HEK293 (cell line): ENCODE results near the gene DCAF15.
A peak's percentile ranks its signal among the peaks of the same experiment; 100 is the strongest.

ENCODE experiments used
- CTCF ChIA-PET: fragments of 350-600 bp; formaldehyde crosslinking; extraction: SDS; loops from one replicate; lab custom pipeline; 2021; ENCODE audit warnings: antibody characterized with exemption; lab: Yijun Ruan, JAX
- POLR2A ChIA-PET: fragments of 300-600 bp; formaldehyde crosslinking; extraction: SDS; loops from one replicate; lab custom pipeline; 2020; ENCODE audit warnings: antibody characterized with exemption, inconsistent platforms; lab: Yijun Ruan, JAX
- H3K27ac ChIP-seq: fragments of 200-500 bp; sonication (Bioruptor generic); 2 replicates; pipeline ENCODE4 v1.5.1; 2014; ENCODE audit warnings: low read depth, low read length, control low read depth, inconsistent platforms; ENCODE audit errors: extremely low read depth
- H3K36me3 ChIP-seq, 2 experiments: fragments of 200-500 bp in 1 of 2; sonication (Bioruptor generic) in 1 of 2; 1 replicate in 1 of 2; 2 replicates in 1 of 2; pipeline ENCODE4 v1.5.1; 2014 to 2017; ENCODE audit warnings: inconsistent platforms in 2 of 2, low read length in 2 of 2; ENCODE audit not compliant: control insufficient read depth in 2 of 2, insufficient read depth in 1 of 2
- H3K4me1 ChIP-seq: fragments of 200-500 bp; sonication (Bioruptor generic); 2 replicates; pipeline ENCODE4 v1.5.1; 2014; ENCODE audit warnings: mild to moderate bottlenecking, low read length, inconsistent platforms; ENCODE audit not compliant: control insufficient read depth, insufficient read depth
- H3K4me3 ChIP-seq: 2 replicates; pipeline ENCODE4 v1.5.1; 2011; ENCODE audit warnings: low read depth, mild to moderate bottlenecking, control low read depth, low read length, moderate library complexity
- H3K9me3 ChIP-seq: fragments of 200-500 bp; sonication (Bioruptor generic); 2 replicates; pipeline ENCODE4 v1.5.1; 2014; ENCODE audit warnings: low read depth, low read length, inconsistent platforms; ENCODE audit not compliant: control insufficient read depth, insufficient read depth
- KLF1 ChIP-seq: fragments of 450-650 bp; formaldehyde crosslinking; IDR thresholded peaks from 2 replicates; pipeline ENCODE4 v1.5.1; 2016; ENCODE audit warnings: missing biosample characterization, missing genetic modification characterization
- MYNN ChIP-seq: fragments of 450-650 bp; formaldehyde crosslinking; IDR thresholded peaks from 2 replicates; pipeline ENCODE4 v1.5.1; 2016; ENCODE audit warnings: missing biosample characterization, missing genetic modification characterization, borderline replicate concordance
- PRDM1 ChIP-seq: fragments of 450-650 bp; formaldehyde crosslinking; IDR thresholded peaks from 2 replicates; pipeline ENCODE4; 2016; ENCODE audit warnings: missing biosample characterization, missing genetic modification characterization
- SCRT1 ChIP-seq: fragments of 450-650 bp; formaldehyde crosslinking; IDR thresholded peaks from 2 replicates; pipeline ENCODE4 v1.5.1; 2016; ENCODE audit warnings: missing biosample characterization, missing genetic modification characterization, borderline replicate concordance
- SP7 ChIP-seq: fragments of 450-650 bp; formaldehyde crosslinking; IDR thresholded peaks from 2 replicates; pipeline ENCODE4 v1.5.1; 2016; ENCODE audit warnings: missing biosample characterization, missing genetic modification characterization
- ZBTB17 ChIP-seq: fragments of 450-650 bp; formaldehyde crosslinking; IDR thresholded peaks from 2 replicates; pipeline ENCODE4 v1.5.1; 2016; ENCODE audit warnings: missing biosample characterization, missing genetic modification characterization
- ZFP41 ChIP-seq: fragments of 450-650 bp; formaldehyde crosslinking; IDR thresholded peaks from 2 replicates; pipeline ENCODE4 v1.5.1; 2016; ENCODE audit warnings: missing biosample characterization, missing genetic modification characterization, borderline replicate concordance
- ZNF112 ChIP-seq: fragments of 450-650 bp; formaldehyde crosslinking; IDR thresholded peaks from 2 replicates; pipeline ENCODE4 v1.5.0; 2017; ENCODE audit warnings: missing biosample characterization, missing genetic modification characterization
- ZNF157 ChIP-seq: fragments of 450-650 bp; formaldehyde crosslinking; IDR thresholded peaks from 2 replicates; pipeline ENCODE4 v1.5.1; 2016; ENCODE audit warnings: missing biosample characterization, missing genetic modification characterization
- ZNF214 ChIP-seq: fragments of 450-650 bp; formaldehyde crosslinking; IDR thresholded peaks from 2 replicates; pipeline ENCODE4 v1.5.1; 2017; ENCODE audit warnings: missing biosample characterization, mild to moderate bottlenecking, missing genetic modification characterization, borderline replicate concordance
- ZNF514 ChIP-seq: fragments of 450-650 bp; formaldehyde crosslinking; IDR thresholded peaks from 2 replicates; pipeline ENCODE4 v1.5.1; 2016; ENCODE audit warnings: missing biosample characterization, missing genetic modification characterization
- ZNF561 ChIP-seq: fragments of 450-650 bp; IDR thresholded peaks from 2 replicates; pipeline ENCODE4 v1.5.1; 2018; ENCODE audit warnings: missing biosample characterization, missing genetic modification characterization, borderline replicate concordance
- ZNF623 ChIP-seq: fragments of 450-650 bp; formaldehyde crosslinking; IDR thresholded peaks from 2 replicates; pipeline ENCODE4 v1.5.1; 2016; ENCODE audit warnings: missing biosample characterization, missing genetic modification characterization
- ZNF654 ChIP-seq: fragments of 450-650 bp; formaldehyde crosslinking; IDR thresholded peaks from 2 replicates; pipeline ENCODE4 v1.5.1; 2016; ENCODE audit warnings: low read depth, missing biosample characterization, missing genetic modification characterization
- ZNF660 ChIP-seq: fragments of 450-650 bp; IDR thresholded peaks from 2 replicates; pipeline ENCODE4 v1.5.1; 2018; ENCODE audit warnings: missing biosample characterization, mild to moderate bottlenecking, missing genetic modification characterization
- ZSCAN30 ChIP-seq: fragments of 450-650 bp; IDR thresholded peaks from 2 replicates; pipeline ENCODE4 v1.5.1; 2018; ENCODE audit warnings: missing biosample characterization, mild to moderate bottlenecking, missing genetic modification characterization, moderate library complexity
- TF ChIP-seq, protein P1 (sequence below): fragments of 450-650 bp; formaldehyde crosslinking; IDR thresholded peaks from 2 replicates; pipeline ENCODE4 v1.5.1; 2016; ENCODE audit warnings: missing biosample characterization, missing genetic modification characterization
- TF ChIP-seq, protein P2 (sequence below): fragments of 450-650 bp; formaldehyde crosslinking; IDR thresholded peaks from 2 replicates; pipeline ENCODE4 v1.5.1; 2016; ENCODE audit warnings: missing biosample characterization, missing genetic modification characterization
- TF ChIP-seq, protein P3 (sequence below): fragments of 450-650 bp; formaldehyde crosslinking; IDR thresholded peaks from 2 replicates; pipeline ENCODE4 v1.5.1; 2016; ENCODE audit warnings: missing biosample characterization, missing genetic modification characterization, borderline replicate concordance
- TF ChIP-seq, protein P4 (sequence below): fragments of 450-650 bp; formaldehyde crosslinking; IDR thresholded peaks from 2 replicates; pipeline ENCODE4 v1.5.1; 2016; ENCODE audit warnings: missing biosample characterization, missing genetic modification characterization
- TF ChIP-seq, protein P5 (sequence below): fragments of 450-650 bp; formaldehyde crosslinking; IDR thresholded peaks from 2 replicates; pipeline ENCODE4 v1.5.1; 2016; ENCODE audit warnings: missing biosample characterization, missing genetic modification characterization

The DCAF15 gene

DNA sequence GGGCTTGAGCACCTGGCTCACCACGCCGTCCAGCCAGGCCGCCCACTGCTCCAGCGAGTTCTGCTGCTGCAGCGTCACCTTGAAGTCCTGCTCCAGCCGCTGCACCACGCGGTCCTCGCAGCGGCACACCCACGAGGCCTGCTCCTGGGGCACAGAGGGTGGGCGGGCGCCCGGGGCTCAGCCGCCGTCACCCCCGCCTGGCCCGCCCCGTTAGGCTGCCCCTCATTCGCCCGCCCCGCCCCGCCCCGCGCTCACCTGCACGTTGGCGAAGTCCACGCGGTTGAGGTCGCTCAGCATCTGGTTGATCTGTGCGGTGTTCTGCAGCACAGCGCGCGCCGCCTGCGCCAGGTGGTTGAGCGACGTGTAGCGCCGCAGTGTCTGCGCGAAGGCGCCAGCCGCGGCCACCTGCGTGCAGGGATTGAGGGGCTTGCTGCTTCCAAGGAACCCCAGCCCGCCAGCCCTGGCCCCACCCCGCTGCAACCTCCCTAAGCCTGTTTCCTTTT lies 11.3 kb downstream of the DCAF15 start (continued):
- TF ChIP-seq, protein P1, sequence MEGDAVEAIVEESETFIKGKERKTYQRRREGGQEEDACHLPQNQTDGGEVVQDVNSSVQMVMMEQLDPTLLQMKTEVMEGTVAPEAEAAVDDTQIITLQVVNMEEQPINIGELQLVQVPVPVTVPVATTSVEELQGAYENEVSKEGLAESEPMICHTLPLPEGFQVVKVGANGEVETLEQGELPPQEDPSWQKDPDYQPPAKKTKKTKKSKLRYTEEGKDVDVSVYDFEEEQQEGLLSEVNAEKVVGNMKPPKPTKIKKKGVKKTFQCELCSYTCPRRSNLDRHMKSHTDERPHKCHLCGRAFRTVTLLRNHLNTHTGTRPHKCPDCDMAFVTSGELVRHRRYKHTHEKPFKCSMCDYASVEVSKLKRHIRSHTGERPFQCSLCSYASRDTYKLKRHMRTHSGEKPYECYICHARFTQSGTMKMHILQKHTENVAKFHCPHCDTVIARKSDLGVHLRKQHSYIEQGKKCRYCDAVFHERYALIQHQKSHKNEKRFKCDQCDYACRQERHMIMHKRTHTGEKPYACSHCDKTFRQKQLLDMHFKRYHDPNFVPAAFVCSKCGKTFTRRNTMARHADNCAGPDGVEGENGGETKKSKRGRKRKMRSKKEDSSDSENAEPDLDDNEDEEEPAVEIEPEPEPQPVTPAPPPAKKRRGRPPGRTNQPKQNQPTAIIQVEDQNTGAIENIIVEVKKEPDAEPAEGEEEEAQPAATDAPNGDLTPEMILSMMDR, result no peak
- no peak for TF ChIP-seq SCRT1 (tag by site-specific recombination)
- no peak for TF ChIP-seq ZNF561 (tag by site-specific recombination)
- TF ChIP-seq, all 188 proteins: peak for 0

DNA sequence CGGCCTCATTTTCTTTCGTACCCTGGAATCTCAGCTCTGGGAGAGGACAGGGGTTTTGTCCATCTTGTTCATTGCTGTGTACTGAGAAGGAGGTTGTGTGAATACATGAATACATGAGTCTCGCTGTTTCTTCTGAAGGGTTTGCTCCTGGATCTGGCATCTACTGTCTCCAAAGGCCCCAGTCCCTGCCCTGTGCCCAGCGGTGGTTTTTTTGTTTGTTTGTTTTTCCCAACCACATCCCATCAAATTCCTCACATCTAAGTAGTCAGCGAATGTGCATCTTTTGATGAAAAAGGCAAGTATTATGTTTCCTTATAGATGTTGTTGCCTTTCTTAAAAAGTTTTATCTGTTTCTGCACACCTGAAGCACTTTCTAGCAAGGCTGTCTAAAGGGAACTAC lies 12.5 kb downstream of the DCAF15 start:
- TF ChIP-seq ZNF654 (tag by site-specific recombination), result no peak
- peak; percentile 54; the same call in 1 of the 2 replicates for TF ChIP-seq ZBTB17 (tag by site-specific recombination)
- TF ChIP-seq ZNF157, result no peak
- no peak for TF ChIP-seq ZNF214 (tag by site-specific recombination)
- 0 out of 2 replicates have a peak, but pooled peaks have one; percentile 7 for TF ChIP-seq PRDM1 (tag by site-specific recombination)
- Histone ChIP-seq H3K4me1 (peaks cover 3% of the 10 kb centered on the region; the same call in 1 of the 2 replicates), H3K4me3 (no peak overlapping the region), H3K27ac (no peak overlapping the region; the same call in 1 of the 2 replicates), H3K36me3 (peaks cover 15 to 71% of the 10 kb centered on the region in 2 experiments; a peak in 2 of 3 replicates), H3K9me3 (no peaks in the 10 kb centered on the region)
- ChIA-PET CTCF (no interaction called here), POLR2A (no interaction called here)

GRCh38 chr19:13965377-13965896 lies 13.1 kb downstream of the DCAF15 start:
- CTCF ChIA-PET, result no interaction called here
- H3K9me3 ChIP-seq, result no peaks in the 10 kb centered on the region
- H3K27ac ChIP-seq, result no peak overlapping the region
- POLR2A ChIA-PET, result no interaction called here
- TF ChIP-seq ZSCAN30 (tag by site-specific recombination) (no peak), ZNF514 (tag by site-specific recombination) (no peak), ZNF660 (tag by site-specific recombination) (no peak), ZFP41 (tag by site-specific recombination) (no peak), SP7 (no peak), KLF1 (tag by site-specific recombination) (no peak), ZNF623 (tag by site-specific recombination) (no peak), ZNF112 (tag by site-specific recombination) (no peak), MYNN (tag by site-specific recombination) (no peak)
- TF ChIP-seq, protein P2, sequence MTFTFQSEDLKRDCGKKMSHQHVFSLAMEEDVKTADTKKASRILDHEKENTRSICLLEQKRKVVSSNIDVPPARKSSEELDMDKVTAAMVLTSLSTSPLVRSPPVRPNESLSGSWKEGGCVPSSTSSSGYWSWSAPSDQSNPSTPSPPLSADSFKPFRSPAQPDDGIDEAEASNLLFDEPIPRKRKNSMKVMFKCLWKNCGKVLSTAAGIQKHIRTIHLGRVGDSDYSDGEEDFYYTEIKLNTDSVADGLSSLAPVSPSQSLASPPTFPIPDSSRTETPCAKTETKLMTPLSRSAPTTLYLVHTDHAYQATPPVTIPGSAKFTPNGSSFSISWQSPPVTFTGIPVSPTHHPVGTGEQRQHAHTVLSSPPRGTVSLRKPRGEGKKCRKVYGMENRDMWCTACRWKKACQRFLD (tag by site-specific recombination), result no peak
- TF ChIP-seq, protein P3, sequence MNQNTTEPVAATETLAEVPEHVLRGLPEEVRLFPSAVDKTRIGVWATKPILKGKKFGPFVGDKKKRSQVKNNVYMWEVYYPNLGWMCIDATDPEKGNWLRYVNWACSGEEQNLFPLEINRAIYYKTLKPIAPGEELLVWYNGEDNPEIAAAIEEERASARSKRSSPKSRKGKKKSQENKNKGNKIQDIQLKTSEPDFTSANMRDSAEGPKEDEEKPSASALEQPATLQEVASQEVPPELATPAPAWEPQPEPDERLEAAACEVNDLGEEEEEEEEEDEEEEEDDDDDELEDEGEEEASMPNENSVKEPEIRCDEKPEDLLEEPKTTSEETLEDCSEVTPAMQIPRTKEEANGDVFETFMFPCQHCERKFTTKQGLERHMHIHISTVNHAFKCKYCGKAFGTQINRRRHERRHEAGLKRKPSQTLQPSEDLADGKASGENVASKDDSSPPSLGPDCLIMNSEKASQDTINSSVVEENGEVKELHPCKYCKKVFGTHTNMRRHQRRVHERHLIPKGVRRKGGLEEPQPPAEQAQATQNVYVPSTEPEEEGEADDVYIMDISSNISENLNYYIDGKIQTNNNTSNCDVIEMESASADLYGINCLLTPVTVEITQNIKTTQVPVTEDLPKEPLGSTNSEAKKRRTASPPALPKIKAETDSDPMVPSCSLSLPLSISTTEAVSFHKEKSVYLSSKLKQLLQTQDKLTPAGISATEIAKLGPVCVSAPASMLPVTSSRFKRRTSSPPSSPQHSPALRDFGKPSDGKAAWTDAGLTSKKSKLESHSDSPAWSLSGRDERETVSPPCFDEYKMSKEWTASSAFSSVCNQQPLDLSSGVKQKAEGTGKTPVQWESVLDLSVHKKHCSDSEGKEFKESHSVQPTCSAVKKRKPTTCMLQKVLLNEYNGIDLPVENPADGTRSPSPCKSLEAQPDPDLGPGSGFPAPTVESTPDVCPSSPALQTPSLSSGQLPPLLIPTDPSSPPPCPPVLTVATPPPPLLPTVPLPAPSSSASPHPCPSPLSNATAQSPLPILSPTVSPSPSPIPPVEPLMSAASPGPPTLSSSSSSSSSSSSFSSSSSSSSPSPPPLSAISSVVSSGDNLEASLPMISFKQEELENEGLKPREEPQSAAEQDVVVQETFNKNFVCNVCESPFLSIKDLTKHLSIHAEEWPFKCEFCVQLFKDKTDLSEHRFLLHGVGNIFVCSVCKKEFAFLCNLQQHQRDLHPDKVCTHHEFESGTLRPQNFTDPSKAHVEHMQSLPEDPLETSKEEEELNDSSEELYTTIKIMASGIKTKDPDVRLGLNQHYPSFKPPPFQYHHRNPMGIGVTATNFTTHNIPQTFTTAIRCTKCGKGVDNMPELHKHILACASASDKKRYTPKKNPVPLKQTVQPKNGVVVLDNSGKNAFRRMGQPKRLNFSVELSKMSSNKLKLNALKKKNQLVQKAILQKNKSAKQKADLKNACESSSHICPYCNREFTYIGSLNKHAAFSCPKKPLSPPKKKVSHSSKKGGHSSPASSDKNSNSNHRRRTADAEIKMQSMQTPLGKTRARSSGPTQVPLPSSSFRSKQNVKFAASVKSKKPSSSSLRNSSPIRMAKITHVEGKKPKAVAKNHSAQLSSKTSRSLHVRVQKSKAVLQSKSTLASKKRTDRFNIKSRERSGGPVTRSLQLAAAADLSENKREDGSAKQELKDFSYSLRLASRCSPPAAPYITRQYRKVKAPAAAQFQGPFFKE (tag by site-specific recombination), result no peak
- TF ChIP-seq, protein P4, sequence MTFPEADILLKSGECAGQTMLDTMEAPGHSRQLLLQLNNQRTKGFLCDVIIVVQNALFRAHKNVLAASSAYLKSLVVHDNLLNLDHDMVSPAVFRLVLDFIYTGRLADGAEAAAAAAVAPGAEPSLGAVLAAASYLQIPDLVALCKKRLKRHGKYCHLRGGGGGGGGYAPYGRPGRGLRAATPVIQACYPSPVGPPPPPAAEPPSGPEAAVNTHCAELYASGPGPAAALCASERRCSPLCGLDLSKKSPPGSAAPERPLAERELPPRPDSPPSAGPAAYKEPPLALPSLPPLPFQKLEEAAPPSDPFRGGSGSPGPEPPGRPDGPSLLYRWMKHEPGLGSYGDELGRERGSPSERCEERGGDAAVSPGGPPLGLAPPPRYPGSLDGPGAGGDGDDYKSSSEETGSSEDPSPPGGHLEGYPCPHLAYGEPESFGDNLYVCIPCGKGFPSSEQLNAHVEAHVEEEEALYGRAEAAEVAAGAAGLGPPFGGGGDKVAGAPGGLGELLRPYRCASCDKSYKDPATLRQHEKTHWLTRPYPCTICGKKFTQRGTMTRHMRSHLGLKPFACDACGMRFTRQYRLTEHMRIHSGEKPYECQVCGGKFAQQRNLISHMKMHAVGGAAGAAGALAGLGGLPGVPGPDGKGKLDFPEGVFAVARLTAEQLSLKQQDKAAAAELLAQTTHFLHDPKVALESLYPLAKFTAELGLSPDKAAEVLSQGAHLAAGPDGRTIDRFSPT, result no peak
- TF ChIP-seq, protein P5, sequence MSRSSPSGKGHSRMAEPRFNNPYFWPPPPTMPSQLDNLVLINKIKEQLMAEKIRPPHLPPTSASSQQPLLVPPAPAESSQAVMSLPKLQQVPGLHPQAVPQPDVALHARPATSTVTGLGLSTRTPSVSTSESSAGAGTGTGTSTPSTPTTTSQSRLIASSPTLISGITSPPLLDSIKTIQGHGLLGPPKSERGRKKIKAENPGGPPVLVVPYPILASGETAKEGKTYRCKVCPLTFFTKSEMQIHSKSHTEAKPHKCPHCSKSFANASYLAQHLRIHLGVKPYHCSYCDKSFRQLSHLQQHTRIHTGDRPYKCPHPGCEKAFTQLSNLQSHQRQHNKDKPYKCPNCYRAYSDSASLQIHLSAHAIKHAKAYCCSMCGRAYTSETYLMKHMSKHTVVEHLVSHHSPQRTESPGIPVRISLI (tag by site-specific recombination), result no peak
- peaks cover 17 to 71% of the 10 kb centered on the region in 2 experiments; a peak in 2 of 3 replicates for H3K36me3 ChIP-seq
- peaks cover 3% of the 10 kb centered on the region; the same call in 1 of the 2 replicates for H3K4me1 ChIP-seq
- no peak overlapping the region for H3K4me3 ChIP-seq
